H1 (cell line): ENCODE measurements around the gene FGF18. TPM values are rescaled to one million over a fixed set of nuclear protein-coding genes. Genes with fewer than 3 reads are reported as not detected.

Experiments used
- ATF3 ChIP-seq: IDR thresholded peaks from 2 replicates; pipeline ENCODE4 v1.6.1; 2011; ENCODE audit warnings: low read depth, mild to moderate bottlenecking, low read length; ENCODE audit not compliant: insufficient read depth
- CHD7 ChIP-seq: fragments of 300-600 bp; sonication (generic); IDR thresholded peaks from 2 replicates; pipeline ENCODE4 v1.7.1; 2012; ENCODE audit warnings: low read length, moderate library complexity, mild to moderate bottlenecking, inconsistent platforms; ENCODE audit not compliant: insufficient replicate concordance
- CTBP2 ChIP-seq: IDR thresholded peaks from 2 replicates; pipeline ENCODE4 v1.7.0; 2011; ENCODE audit warnings: borderline replicate concordance, mild to moderate bottlenecking, moderate library complexity, mixed read lengths, low read length; ENCODE audit not compliant: insufficient read depth, insufficient read length
- POLR2A ChIP-seq, 2 experiments: IDR thresholded peaks; 1 replicate in 1 of 2; 2 replicates in 1 of 2; pipeline ENCODE4 v1.6.1; 2011; ENCODE audit warnings: low read depth in 2 of 2, low read length in 2 of 2, mild to moderate bottlenecking in 2 of 2; ENCODE audit errors: control extremely low read depth in 1 of 2
- polyA plus RNA-seq, 7 experiments: library from polyadenylated mRNA; depleted of rRNA in 3 of 7; stranded (reverse) in 5 of 7; unstranded in 2 of 7; fragments of >200 nt in 5 of 7; fragments of 200-250 nt in 2 of 7; gene quantifications; 1 replicate in 5 of 7; 2 replicates in 1 of 7; 4 replicates in 1 of 7; pipeline versions ENCODE4 v1.2.1 to v1.2.3, GENCODE V29; 2011 to 2013; ENCODE audit warnings: missing spikeins in 2 of 7, mixed read lengths in 2 of 7
- total RNA-seq: library from RNA; stranded (reverse); fragmentation: NEBNext Ultra II Directional; extraction: Animal tissue kit (Norgen Biotek cat#: 25700); gene quantifications from 2 replicates; pipeline ENCODE4 v1.2.1, GENCODE V29; 2021

FGF18 gene
- total and polyA plus RNA-seq, 2 of the 8 experiments (the other 6 are each of a cell fraction or from before 2014, with no cell fraction given): 0.54 to 1.3 TPM

GRCh38 chr5:171390883-171391677 is 28.4 kb upstream of the FGF18 start (continued):
- TF ChIP-seq CHD7 (no peak), POLR2A (IDR thresholded peaks at IDR 0.05; ENCODE audit: control extremely low read depth in 1 of 2, low read depth in 2 of 2, low read length in 2 of 2) (peak in 1 of 2 experiments; percentile 6; a peak in 2 of 3 replicates), ATF3 (no peak), CTBP2 (no peak)
